Stomach (tissue), 4 donors: ENCODE data around the gene CHGA.

ENCODE experiments used
- EP300 ChIP-seq: sonication (generic); formaldehyde crosslinking; IDR thresholded peaks from one replicate; pipeline ENCODE4 v1.6.1; 2017; ENCODE audit warnings: antibody characterized with exemption
- POLR2A ChIP-seq, 4 donors: fragments of 450-650 bp; IDR thresholded peaks; one replicate each; pipeline ENCODE4 v1.6.1; 2016; ENCODE audit warnings: antibody characterized with exemption in 4 of 4, control low read depth in 2 of 4, mild to moderate bottlenecking in 1 of 4, moderate library complexity in 1 of 4
- POLR2AphosphoS5 ChIP-seq, 3 donors: sonication (generic); formaldehyde crosslinking; IDR thresholded peaks; one replicate each; pipeline ENCODE4 v1.6.1; 2016; ENCODE audit warnings: antibody characterized with exemption in 3 of 3
- TF ChIP-seq, protein P1 (sequence below), 7 experiments: fragments of 450-650 bp in 4 of 7; fragments of 200-600 bp in 3 of 7; sonication (generic) in 3 of 7; IDR thresholded peaks; one replicate each; pipeline ENCODE4 v1.5.1; 2016 to 2019; ENCODE audit warnings: antibody characterized with exemption in 7 of 7, control low read depth in 2 of 7, mild to moderate bottlenecking in 1 of 7

DNA sequence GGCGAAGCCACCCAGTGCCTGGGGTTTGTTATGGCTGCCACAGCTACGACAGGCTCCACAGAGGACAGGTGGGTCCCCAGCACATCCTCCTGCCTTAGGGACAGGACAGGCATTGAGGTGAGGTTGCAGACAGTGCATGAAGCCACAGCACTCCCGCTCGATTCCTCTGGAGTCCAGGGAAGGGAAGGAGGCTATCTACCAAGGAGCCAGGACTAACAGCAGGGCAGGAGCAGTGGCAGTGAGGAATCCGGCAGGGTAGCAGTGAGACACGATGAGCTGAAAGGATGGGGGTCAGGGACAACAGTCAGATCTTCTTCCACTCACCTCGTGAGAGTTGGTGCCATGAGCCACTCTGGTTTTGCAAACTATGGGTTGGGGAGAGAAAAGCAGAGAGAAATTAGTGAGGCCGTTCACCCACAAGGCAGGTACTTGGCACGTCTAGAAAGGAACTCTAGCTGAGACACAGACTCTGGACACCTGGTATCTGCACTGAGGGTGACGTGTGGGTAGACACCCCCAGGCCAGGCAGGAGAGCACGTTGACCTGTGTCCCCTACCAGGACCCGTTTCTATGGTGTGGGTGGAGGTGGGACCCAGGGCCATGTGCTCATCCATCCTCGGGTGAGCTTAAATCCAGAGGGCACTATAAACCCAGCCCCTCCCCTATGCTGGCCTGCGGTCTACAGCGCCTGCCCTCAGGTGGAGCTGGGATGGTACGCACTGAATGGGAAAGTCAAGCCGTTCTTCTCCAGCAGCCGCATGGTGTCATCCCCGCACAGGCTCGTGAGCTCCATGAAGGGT, 39.3 kb downstream of the CHGA start:
- TF ChIP-seq, protein P1, sequence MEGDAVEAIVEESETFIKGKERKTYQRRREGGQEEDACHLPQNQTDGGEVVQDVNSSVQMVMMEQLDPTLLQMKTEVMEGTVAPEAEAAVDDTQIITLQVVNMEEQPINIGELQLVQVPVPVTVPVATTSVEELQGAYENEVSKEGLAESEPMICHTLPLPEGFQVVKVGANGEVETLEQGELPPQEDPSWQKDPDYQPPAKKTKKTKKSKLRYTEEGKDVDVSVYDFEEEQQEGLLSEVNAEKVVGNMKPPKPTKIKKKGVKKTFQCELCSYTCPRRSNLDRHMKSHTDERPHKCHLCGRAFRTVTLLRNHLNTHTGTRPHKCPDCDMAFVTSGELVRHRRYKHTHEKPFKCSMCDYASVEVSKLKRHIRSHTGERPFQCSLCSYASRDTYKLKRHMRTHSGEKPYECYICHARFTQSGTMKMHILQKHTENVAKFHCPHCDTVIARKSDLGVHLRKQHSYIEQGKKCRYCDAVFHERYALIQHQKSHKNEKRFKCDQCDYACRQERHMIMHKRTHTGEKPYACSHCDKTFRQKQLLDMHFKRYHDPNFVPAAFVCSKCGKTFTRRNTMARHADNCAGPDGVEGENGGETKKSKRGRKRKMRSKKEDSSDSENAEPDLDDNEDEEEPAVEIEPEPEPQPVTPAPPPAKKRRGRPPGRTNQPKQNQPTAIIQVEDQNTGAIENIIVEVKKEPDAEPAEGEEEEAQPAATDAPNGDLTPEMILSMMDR (IDR thresholded peaks at IDR 0.05): no peak
- no peak for TF ChIP-seq EP300
- TF ChIP-seq POLR2A (IDR thresholded peaks at IDR 0.05): no peak
- no peak for TF ChIP-seq POLR2AphosphoS5 (IDR thresholded peaks at IDR 0.05)
